A549 treated with RU486 at 1 μM for 4 hours (cell line): Measurements from ENCODE around the gene RHNO1. TPM values are rescaled to one million over a fixed set of nuclear protein-coding genes. Genes with fewer than 3 reads are reported as not detected.

Experiments
- total RNA-seq: library from RNA; stranded (reverse); fragments of 200-300 nt; extraction: Qiagen RNA extraction; gene quantifications from 5 replicates; pipeline ENCODE4 v1.2.3, GENCODE V29; 2022; ENCODE audit warnings: low read depth

RHNO1 gene, protein sequence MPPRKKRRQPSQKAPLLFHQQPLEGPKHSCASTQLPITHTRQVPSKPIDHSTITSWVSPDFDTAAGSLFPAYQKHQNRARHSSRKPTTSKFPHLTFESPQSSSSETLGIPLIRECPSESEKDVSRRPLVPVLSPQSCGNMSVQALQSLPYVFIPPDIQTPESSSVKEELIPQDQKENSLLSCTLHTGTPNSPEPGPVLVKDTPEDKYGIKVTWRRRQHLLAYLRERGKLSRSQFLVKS
- 43.6 to 54.4 TPM (median 46.4 TPM) in 5 replicates for total RNA-seq

DNA sequence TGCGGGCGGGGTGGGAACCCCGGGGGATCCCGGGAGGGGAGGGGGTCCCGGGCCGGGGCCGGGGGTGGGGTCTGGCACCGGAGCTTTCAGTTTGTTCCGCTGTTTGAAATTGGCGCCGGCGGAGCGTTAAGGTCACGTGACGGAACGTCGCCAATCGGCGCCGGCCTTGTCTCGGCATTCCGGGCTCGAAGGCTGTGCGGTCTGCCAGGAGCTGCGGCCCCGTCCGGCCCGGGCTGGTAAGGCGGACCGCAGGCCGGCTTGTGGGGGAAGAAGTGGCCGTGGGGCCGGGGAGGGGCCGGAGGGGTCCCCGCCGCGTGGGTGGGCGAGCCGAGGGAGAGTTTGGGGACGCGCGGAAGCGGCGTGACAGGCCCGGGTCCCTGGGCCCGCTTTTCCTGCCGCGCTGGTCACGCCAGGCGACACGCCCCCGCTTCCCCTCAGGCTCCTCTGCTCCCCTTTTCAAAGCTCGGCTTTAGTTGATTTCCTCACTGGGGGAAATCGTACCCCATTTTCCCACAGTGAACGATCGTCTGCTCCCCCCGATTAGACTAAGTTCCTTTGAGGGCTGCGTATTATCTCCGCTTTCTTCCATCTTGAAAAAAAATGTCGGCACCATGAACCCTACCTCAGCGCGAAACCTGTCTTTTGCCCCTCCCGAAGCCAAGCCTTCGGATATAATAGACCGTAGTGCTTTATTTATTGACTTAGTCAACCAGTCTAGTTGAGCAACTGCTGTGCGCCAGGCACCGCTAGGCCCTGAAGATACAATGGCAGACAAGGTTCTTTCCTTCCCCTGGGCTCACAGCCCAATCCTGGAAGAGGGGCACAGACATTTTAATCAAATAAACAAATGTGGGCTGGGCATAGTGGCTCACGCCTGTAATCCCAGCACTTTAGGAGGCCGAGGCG lies at the start of gene RHNO1, which contains the start of gene FOXM1:
Gene RHNO1 (plus strand): TSS at position 177 of the 906 bp plus-strand sequence. CDS start 8,144 bp downstream, outside the sequence.
Gene FOXM1 (minus strand): TSS at position 128 of the 906 bp plus-strand sequence. CDS start 2,696 bp downstream, outside the sequence.

DNA sequence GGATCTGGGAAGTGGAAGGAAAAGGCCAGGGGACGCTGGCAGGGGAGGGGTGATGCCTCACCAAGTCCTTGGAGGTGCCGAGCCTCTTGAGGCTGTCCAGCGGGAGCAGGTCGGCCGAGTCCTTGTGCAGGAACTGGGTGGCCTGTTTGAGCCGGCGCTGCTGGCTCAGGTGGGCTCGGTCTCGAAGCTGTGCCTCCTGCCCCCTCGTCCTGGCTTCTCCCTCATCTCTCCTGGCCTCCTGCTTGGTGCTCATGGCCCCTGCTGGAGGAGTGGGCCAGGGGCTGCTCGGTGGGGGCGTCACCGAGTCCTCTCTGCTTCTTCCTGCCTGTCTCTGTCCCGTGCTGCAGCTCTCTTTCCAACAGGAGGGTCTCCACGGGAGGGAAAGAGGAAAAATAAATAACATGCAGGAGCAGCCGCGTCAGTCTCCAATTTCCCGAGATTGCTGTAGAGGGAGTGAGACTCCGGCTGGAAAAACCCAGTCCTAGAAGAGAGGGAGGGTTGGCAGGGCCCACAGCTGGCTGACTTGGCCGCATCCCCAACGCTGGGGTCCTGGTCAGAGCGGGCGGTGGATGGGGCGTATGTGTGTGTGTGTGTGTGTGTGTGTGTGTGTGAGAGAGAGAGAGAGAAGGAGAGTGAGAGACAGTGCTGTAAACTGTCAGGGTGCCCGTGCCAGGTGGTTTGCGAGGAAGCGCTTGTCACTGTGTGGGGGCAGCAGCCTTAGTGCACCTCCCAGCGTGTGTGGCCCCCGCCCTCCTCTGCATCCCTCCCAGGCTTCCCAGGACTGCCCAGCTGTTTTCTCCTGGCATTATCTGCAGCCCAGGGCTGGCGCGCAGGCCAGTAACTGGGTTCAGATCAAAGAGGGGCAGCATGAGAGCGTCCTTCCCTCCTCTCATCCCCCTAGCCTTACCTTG lies 42.2 kb upstream of the RHNO1 start, which contains the start of gene NRIP2:
Gene NRIP2 (minus strand): TSS at position 455 of the 911 bp plus-strand sequence. CDS start 52 bp downstream, at position 403.

DNA sequence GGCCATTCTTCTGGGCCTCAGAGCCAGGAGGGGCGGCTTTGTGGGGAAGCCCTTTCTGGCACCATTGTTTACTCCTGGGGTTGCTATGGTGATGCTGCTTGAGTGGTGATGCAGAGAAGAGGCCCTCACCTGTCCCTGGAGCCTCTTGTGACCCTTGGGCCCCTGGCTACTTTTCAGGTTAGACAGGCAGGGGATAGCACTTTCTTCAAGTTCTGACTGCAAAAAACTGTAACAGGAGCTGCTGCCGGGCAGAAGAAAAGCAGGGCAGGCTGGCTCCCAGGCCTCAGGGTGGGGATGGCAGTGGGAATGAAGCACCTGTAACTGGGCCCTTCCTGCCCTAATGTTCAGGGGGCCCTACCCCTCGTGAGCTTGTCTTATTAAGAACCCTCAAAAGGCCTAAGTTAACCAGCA lies 20.0 kb upstream of the RHNO1 start, which contains the start of gene TEX52:
Gene TEX52 (minus strand): TSS at position 19 of the 411 bp plus-strand sequence. CDS start 13 bp downstream, at position 6.

DNA sequence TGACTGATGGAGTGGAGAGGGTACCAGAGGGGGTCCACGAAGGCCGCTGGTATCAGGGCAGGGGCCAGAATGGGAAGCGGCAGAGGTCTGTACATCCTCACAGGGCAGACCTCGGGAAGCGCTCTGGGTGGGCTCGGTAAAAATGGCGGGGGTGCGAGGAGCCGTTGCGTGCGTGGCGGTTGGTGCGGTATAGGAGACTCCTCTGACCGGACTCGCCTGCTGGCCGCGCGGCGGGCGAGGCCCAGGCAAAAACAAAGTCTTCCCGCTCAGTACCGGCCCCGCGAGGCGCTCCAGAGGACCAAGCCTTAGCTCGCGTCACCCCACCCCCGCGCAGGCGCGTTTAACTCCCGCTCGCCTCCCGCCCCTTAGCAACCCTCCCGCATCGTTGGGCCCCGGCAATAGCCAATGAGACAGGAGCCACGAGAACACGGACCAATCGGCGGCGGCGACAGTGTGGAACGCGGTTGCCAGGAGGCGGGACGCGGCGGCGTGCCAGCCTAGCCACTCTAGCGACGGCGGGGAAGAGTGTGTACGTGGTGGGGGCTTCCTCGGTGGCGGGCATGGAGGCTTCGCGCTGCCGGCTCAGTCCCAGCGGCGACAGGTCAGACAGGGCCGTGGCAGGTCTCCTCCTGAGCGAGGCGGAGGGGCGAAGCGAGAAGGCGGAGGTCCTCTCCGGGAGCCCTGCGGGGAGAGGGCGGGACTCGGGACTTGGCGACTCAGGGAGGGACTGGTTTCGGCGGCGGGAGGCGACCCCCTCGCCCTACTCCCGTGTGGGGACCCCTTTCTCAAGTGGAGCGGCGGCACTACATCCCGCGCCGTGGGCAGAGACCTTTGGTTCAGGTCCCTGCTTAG lies 13.6 kb downstream of the RHNO1 start, which contains the start of gene TULP3:
Gene TULP3 (plus strand): TSS at position 504 of the 852 bp plus-strand sequence. CDS start 57 bp downstream, at position 561.

Other genes starting within 250 kb of the RHNO1 start
- gene FKBP4, start 82.3 kb upstream of the RHNO1 start, total RNA-seq: 97.1 to 120 TPM (median 112 TPM) in 5 replicates
- gene ITFG2, start 64.6 kb upstream of the RHNO1 start, total RNA-seq: 13.0 to 26.1 TPM (median 17.7 TPM) in 5 replicates
- not detected in 5 replicates for gene NRIP2, start 42.2 kb upstream of the RHNO1 start, total RNA-seq
- not detected in 5 replicates for gene TEX52, start 20.2 kb upstream of the RHNO1 start, total RNA-seq
- 85.7 to 103 TPM (median 90.5 TPM) in 5 replicates for gene FOXM1, start within 50 bp of the RHNO1 start, total RNA-seq
- gene TULP3, start 13.7 kb downstream of the RHNO1 start, total RNA-seq: 16.0 to 21.3 TPM (median 20.0 TPM) in 5 replicates
- 38.4 to 47.9 TPM (median 46.8 TPM) in 5 replicates for gene TEAD4, start 82.2 kb downstream of the RHNO1 start, total RNA-seq
- gene TSPAN9, start 200.2 kb downstream of the RHNO1 start, total RNA-seq: 18.7 to 30.3 TPM (median 22.9 TPM) in 5 replicates